HG03066 (cell line): Measurements from ENCODE around the gene SPAG17.

Source experiments
- ATAC-seq: cut with Tn5 transposase; IDR thresholded peaks from one replicate; pipeline ENCODE4 v1.9.1; 2021; ENCODE audit warnings: low read depth; ENCODE audit not compliant: unreplicated experiment

The SPAG17 gene

DNA sequence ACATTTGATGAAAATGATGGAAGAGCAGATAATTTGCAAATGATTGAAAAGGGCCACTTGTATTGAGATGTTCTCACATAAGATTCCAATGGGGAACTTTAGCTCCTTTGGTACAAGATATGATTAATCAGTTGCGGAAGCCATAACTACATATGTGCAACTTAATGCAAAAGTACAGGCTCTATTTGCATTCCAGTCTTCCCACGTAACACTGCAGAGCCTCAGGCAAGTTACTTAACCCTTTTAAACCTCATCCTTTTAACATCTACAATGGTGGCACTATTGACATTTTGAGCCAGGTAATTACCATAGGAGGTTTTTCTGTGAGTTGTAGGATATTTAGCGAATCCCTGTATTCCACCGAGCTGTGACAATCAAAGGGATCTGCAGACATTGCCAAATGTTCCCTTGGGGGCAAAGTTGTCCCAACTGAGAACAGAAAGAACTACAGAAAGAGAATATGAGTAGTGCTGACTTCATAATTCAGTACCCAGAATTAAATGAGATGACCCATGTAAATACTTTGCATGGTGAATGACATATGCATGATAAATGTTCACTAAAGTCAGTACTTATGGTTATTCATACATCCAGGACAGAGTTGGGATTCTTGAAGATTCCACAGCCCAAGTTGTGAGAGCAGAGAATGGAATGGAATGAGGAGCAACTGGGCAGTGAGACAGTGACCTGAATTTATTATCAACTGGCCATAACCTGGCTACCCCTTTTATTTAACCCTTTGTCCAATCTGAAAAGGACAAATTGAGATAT lies 62.6 kb downstream of the SPAG17 start:
- ATAC-seq = no peak

DNA sequence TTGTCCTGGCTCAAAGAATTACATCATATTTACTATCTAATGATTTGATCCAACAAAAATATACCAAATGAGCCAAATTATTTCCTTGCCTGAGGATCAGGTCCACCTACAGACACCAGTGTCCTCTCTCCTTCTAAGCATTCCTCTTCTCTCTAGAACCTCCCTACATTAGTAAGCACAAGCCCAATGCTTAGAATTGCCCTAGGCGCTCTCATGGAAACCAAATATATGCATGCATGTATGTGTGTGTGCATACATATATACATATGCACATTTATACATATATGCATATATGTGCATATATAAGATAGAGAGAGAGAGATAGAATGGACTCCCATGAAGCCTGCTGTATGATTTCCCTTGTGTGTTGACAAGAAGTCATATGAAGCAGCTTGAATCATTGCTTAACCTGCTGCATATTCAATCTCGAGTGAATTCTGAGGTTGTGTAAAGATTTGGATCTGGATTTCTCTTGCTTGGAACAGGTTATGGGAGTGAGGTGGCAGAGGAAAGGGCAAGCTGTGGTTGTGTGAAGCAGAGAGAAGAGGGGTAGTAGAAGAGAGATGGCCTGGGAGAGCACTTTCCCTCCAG lies 66.1 kb downstream of the SPAG17 start:
- ATAC-seq = no peak

DNA sequence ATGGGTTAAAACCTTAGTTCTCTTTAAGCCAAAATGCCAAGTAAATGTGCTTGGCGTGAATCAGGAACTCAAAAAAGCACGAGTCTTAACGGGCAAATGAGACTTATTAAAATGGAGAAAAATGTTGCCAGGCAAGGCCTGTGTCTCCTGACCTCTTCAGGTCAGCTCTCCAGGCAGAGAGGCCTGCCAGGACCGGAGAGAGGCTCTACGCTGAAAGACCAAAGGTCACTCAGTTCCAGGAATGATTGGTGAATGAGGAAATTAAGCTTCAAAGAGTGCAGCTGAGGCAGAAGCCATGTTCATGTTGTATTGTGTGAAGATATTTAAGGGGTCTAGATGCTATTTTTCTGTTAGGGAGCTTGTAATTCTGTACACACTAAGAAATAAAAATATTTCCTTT lies 66.6 kb downstream of the SPAG17 start:
- no peak for ATAC-seq

DNA sequence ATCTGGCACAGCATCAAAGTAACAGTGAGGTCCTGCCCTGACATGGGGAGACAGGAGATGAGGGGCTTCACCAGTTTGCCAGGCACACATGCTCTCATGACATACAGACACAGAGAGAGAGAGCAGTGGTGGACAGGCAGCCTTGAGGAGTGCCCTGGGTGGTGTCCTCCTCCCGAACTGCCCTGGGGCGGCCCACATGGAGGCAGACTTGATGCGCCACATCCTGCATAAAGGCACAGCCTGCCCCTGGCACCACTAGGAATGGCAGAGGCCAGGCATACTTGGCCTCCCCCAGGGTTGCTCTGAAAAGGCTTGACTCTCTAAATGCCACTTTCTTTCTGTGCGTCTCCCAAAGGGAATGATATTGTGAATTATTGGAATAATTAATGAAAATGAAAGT lies 67.5 kb downstream of the SPAG17 start:
- no peak for ATAC-seq

DNA sequence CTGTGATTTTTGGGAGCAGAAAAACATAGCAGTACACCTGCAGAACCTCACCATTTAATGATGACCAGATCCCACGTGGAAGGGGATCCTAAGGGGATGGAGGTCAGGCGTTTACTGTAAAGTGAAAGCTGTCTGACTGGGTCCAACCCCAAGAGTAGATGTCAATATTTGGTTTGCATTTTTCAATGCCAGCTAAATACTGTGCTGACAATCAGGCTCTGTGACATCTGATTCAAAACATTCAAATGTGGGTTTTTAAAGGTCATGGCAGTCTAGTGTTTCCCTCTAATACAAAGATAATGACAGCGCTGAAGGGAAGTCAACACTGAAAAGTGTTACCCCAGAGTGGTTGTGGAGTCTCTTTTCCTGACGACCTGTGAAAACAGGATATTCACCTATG lies 68.1 kb downstream of the SPAG17 start:
- ATAC-seq = no peak

DNA sequence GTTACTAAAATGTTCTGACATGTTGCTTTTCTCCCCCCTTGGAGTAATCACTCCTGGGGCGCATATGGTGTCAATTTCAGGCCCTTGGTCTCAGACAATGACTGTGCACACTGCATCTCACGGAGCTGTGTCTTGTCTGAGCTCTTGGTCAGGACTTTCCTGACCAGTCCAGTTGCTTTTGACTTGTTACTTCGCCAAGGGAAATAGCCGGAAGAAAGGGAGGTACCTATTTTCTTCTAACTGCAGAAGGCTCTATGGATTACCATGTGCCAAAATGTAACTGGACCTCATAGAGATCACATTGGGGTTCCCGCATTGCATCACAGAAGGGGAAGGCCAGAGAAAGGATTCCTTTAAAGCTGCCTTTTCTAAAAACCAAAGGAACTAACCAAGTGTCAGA lies 68.6 kb downstream of the SPAG17 start:
- ATAC-seq = no peak

DNA sequence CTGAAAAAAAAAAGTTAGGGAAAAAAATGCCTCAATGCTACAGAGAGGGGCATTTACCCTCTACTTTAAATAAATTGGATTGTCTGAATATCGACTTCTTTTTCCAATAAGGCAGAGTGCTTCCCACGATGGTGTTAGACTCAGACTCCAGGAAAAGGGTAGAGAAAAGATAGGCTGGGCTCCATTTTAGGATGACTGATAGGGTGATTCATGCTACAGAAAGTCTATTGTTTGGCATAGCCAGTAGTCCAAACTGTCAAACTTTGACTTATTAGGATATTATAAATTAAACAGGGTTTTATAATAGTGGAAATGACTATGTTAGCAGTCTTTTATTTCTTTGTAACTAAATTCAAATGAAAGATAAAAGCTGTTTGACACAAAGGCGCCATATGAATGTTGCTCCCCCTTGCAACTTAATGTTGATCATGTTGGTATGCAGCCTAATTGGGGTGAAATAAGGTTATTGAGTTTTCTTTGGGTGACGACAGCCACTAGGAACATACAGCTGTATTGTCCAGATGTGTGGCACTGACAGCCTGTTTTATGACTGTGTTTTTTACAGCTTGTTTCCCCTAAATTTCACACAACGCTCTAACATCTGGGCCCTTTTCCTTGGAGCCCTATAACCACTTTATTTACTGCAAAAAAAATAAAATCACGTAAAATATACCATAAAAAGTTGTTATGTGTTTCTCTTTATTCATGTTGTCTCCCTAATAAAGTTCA lies 69.3 kb downstream of the SPAG17 start:
- no peak for ATAC-seq

DNA sequence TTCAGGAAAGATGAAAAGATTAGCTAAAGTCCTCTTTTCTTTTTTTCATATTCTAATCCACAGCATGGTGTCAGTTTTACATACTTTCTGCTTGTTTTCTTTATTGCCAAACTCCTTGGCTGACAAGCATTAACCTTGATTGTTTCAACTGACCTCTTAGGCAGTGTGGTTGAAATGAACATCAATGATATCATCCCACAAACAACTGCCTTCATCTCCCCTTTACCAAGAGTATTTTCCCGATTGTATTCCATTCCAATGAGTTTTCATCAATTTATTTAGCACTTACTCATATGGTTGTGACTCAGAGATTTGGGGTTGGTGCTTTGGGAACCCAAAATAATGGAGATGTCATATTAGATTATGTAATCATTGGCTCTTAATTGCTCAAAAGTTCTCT lies 71.8 kb downstream of the SPAG17 start:
- no peak for ATAC-seq

DNA sequence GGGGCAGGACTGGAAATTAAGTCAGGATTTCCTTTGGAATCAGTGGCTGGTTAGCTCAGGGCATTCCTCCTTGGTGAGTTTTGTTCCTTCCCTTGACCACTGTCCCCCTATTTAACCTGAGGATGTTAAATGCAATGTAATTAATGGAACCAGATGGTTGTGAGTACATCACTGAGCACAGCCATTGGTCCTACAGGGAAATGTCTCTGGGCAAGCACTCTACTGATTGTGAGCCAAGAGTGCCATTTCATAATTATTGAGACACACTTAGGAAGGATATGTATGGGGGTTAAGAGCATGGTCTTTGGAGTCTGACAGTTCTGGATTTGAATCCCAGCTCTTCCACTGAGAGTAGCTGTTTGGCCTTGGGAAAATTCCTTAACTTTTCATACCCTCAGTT lies 74.4 kb downstream of the SPAG17 start:
- no peak for ATAC-seq

DNA sequence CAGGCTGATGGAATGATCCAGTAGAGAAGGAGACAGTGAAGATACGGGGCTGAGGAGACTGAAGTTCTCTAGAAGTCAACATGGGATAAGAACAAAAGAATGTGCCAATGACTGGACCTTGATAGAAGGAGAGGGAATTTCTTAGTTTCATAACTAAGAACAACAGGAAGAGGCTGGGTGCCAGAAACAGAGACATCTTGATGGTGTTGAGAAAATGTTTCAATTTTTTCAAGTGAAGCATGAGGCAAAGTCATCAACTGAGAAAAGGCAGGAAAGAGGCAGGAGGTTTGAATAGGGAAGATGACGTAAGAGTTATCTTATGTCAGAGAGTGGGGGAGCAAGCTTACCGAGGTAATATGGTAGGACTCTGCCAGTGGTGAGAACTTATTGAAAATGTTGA lies 80.1 kb downstream of the SPAG17 start:
- ATAC-seq = no peak

DNA sequence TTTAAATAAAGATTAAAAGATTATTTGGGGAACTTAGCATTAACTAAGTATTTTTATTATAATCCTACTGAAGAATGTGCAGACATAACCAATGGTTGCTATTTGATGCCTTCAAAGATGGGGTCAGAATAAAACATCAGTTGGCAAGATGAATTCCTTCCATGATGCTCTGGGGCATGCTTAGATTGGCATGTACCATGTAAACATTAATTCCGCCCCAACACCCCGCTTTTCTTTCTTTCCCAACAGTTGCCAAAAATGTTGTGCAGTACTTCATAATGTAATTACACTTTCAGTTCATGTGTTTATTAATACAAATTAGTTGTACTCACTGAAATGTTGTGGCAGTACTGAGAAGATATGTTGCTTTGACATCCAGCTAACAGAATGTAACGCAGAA lies 82.6 kb downstream of the SPAG17 start:
- ATAC-seq = no peak

DNA sequence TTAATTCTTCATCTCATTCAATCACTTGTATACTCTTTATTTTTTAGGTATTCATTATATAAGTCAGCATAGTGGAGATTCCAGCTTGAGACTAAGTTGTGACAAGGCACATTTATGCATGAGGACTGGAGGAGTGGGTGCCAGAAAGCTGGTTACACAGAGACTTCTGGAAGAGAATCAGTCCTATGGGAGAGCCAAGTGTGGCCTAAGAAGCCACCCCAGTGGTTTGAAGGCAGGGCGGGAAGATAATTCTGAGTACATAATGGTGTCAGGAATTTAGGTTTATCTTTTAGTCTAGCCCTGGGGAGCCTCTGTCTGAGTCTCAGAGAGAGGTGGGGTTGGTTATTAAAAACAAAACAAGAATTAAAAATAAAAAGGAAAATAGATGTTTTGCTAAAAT lies 83.0 kb downstream of the SPAG17 start:
- ATAC-seq = no peak

DNA sequence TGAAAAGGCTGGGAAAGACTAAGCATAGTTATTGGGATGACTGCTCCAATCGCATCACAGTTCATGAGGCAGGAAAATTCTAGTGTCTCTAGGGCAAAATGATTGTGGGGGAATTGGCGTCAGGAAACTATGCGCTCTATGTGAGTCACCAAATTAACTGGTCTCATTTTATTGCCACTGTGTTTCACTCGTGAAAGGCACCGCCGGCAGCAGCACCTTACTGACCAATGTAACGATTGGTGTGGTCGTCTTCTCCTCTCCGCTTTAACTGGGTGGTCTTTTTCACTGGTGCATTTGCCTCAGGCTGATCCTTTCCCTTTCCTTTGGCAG lies 83.5 kb downstream of the SPAG17 start:
- ATAC-seq = no peak

DNA sequence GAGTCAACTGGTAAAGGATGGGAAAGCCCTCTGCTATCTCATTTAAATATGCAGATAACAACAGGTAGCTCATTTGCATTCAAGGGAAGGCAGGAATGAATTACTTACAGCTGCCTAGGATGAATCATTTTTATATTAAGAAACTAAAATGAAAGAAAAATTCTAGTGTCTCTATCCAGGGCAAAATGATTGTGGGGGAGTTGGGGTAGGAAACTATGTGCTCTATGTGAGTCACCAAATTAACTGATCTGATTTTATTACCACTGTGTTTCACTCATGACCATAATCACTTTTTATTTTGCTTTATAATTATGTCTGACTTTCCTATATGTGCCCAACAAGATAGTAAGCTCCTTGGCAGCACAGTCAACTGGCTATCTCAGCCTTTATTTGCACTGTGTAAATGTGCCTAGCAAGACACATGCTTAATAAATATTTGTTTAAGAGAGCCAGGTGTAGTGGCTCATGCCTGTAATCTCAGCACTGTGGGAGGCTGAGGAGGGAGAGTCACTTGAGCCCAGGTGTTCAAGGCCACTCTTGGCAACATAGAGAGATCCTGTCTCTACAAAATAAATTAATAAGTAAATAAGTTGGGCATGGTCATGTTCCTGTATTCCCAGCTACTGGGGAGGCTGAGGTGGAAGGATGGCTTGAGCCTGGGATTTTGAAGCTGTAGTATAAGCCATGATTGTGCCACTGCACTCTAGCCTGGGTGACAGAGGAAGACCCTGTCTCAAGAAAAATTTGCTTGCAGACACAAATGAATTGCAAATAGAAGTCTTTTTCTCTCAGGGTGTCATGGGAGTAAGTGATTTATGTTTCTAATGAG lies 84.1 kb downstream of the SPAG17 start:
- ATAC-seq = no peak

DNA sequence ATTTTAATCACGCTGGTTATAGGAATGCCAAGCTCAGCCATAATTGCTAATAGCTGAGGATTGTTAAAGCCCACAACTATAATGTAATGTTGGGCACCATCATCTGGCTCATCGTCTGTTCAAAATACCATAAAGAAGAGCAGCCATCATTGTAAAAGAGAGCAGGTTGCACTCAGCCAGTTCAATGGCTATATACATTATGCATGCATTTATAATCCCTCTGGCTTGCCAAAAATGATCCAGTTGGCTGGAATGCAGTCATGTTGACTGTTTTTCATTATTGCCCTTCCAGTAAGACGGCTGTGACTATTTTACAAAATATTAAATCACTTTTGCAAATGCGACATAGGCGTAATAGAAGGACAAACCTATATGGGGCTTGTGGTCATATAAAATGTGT lies 85.3 kb downstream of the SPAG17 start:
- no peak for ATAC-seq

DNA sequence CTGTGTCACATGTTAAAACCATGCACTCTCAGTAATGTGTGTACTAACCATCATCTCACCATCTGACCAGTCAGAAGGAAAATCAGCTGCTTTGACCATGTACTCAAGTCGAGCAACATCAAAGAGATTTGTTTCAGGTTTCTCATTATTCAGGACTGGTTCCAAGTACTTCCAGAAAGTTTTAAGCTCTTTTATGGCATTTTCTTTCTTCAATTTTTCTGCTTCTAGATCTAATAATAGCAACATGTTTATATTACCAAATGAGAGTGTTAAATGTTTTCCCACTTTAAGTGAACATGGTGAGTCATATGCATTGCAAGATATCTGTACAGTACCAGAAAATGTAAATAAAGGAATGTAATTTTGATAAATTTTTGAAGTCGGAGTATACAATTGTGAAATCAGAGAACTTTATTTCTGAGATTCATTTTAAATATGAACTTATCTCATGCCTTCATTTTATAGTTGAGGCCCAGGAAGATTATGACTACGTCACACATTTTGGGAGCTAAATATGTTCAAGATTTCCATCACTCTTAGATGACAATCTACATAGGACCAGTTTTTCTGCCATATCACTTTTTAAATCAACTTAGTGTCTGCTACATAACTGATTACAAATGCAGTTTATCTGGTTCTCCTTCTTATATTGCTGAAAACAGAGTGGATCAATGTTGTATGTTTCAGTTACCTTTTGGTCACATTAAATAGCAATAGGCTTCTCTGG lies 87.2 kb downstream of the SPAG17 start:
- ATAC-seq = no peak

DNA sequence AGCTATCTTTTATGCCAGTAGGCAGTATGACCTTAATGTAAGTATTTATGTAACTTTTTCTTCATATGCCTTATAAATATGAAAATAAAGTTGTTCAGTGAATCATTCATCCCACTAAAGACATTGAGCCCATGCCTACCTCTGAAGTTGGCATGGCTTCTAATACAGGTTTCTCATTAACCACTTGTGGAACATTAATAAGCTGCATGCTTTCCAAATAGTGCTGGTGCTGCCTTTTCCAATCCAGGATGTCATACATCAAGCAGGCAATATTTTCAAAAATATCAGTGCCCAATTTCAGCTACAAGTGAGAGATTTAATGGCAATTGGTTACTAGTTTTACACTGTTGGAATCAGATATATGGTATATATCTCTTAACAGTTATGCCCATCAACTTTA lies 92.0 kb downstream of the SPAG17 start:
- no peak for ATAC-seq

DNA sequence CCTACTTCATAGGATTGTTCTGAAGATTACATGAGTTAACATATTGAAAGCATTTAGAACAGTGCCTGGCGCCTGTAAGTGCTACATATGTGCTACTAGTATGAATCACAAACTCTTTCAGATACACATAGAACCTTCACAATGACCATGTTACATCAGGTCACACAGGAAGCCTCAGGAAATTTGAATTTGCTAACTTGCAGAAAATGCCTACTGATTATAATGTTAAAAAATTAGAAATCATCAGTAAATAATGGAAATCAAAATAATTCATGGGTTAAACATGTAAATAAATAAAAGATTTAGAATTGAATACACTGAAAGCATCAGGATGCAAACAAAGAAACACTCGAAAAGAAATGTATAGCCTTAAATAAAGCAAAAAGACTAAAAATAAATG lies 94.9 kb downstream of the SPAG17 start:
- ATAC-seq = no peak

DNA sequence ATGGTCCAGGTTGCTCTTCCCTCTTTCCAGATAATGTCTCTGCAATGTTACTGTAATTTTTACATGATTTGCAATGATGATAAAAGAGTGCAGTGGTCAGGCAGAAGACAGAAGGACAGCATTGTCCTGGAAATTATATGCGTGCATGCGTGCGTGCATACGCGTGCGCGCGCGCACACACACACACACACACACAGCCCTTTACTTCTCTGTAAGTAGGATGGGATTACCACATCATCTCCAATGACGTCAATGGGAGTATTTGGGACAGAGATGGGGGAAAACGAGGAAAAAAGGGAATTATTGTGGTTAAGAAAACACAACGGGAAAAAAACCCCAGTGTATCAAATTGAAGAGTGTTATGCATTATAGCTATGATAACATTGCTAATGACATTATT lies 99.7 kb downstream of the SPAG17 start:
- no peak for ATAC-seq

DNA sequence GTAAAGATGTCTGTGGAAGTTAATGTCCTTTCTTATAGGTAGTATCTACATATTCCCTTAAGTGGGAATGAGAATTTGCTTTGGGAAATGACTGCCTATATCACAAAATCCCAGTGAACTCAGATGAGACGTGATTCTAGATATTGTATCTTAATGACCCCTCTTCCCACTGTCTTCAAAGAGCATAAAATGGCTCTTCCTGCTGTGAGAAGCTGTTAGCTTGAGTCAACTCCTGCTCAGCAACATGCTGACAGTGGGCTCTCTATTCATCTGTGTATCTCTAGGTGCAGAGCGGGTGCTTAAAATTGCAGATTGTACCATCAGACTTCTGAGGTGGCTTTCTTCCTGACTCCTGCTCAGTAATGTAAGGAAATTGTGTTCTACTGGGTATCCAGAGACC lies 100.6 kb downstream of the SPAG17 start:
- ATAC-seq = no peak

DNA sequence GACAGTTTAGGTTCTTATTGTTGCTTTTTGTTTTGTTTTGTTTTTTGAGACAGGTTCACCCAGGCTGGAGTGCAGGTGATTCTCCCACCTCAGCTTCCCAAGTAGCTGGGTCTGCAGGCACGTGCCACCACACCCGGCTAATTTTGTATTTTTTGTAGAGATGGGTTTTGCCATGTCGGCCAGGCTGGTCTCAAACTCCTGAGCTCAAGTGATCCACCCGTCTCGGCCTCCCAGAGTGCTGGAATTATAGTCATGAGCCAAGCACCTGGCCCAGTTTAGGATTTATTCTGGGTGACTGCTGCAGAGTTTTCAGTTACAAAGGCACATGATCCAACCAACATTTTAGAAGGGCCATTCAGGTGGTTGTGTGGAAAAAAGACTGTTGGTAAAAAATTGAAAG lies 102.0 kb downstream of the SPAG17 start:
- no peak for ATAC-seq
